PC-9 (cell line): ENCODE data around the gene BTN2A1.

ENCODE experiments used
- EZH2 ChIP-seq: fragments of 200-600 bp; sonication (generic); IDR thresholded peaks from 2 replicates; pipeline ENCODE4 v1.8.0; 2017; ENCODE audit warnings: antibody characterized with exemption, low read depth
- TF ChIP-seq, protein P1 (sequence below): fragments of 200-600 bp; sonication (generic); conservative IDR thresholded peaks from 2 replicates; pipeline ENCODE4 v1.6.1; 2017; ENCODE audit warnings: mixed run types, antibody characterized with exemption, mild to moderate bottlenecking, moderate library complexity

DNA sequence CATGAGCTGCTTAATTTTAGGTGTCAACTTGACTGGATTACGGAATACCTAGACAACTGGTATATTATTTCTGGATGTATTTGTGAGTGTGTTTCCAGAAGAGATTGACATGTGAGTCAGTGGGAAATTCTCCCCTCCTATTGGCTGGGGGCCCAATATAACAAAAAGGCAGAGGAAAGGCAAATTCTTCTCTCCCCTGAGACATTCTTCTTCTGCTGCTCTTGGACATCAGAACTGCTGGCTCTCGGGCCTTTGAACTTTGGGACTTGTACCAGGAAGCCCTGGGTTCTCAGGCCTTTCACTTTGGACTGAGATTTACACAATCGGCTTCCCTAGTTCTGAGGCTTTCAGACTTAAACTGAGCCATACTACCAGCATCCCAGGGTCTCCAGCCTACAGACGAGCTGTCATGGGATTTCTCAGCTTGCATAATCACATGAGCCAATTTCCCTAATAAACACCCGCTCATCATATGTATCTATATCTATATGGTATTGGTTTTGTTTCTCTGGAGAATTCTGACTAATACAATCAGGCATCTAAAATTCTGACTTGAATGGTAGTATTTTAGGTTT is 25.0 kb upstream of the BTN2A1 start:
- TF ChIP-seq, protein P1, sequence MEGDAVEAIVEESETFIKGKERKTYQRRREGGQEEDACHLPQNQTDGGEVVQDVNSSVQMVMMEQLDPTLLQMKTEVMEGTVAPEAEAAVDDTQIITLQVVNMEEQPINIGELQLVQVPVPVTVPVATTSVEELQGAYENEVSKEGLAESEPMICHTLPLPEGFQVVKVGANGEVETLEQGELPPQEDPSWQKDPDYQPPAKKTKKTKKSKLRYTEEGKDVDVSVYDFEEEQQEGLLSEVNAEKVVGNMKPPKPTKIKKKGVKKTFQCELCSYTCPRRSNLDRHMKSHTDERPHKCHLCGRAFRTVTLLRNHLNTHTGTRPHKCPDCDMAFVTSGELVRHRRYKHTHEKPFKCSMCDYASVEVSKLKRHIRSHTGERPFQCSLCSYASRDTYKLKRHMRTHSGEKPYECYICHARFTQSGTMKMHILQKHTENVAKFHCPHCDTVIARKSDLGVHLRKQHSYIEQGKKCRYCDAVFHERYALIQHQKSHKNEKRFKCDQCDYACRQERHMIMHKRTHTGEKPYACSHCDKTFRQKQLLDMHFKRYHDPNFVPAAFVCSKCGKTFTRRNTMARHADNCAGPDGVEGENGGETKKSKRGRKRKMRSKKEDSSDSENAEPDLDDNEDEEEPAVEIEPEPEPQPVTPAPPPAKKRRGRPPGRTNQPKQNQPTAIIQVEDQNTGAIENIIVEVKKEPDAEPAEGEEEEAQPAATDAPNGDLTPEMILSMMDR = no peak
- TF ChIP-seq EZH2 = no peak
